HCT116 (cell line): Measurements from ENCODE around the gene MAGEF1.

Source experiments
- CEBPB ChIP-seq: IDR thresholded peaks from 2 replicates; pipeline ENCODE4 v1.6.1; 2012; ENCODE audit warnings: low read depth
- EZH2 ChIP-seq: fragments of 200-600 bp; sonication (generic); IDR thresholded peaks from 2 replicates; pipeline ENCODE4 v1.6.1; 2017; ENCODE audit warnings: antibody characterized with exemption, mixed run types
- RAD21 ChIP-seq: IDR thresholded peaks from 2 replicates; pipeline ENCODE4 v1.6.1; 2012; ENCODE audit warnings: low read depth, mild to moderate bottlenecking
- SIN3A ChIP-seq: IDR thresholded peaks from 2 replicates; pipeline ENCODE4 v1.6.1; 2012; ENCODE audit warnings: low read depth
- SRF ChIP-seq: IDR thresholded peaks from 2 replicates; pipeline ENCODE4 v1.6.1; 2012; ENCODE audit warnings: low read depth
- TCF7L2 ChIP-seq: IDR thresholded peaks from 2 replicates; pipeline ENCODE4 v1.7.0; 2011; ENCODE audit warnings: borderline replicate concordance, inconsistent platforms; ENCODE audit not compliant: insufficient read depth, insufficient read length; ENCODE audit errors: extremely low read depth
- TF ChIP-seq, protein P1 (sequence below), 3 experiments: fragments of 200-600 bp in 1 of 3; sonication (generic) in 1 of 3; IDR thresholded peaks in 2 of 3; conservative IDR thresholded peaks in 1 of 3; 2 replicates each; pipeline ENCODE4 v1.5.1; 2012 to 2017; ENCODE audit warnings: low read depth in 2 of 3, low read length in 2 of 3, antibody characterized with exemption in 1 of 3, borderline replicate concordance in 1 of 3, control low read depth in 1 of 3, mild to moderate bottlenecking in 1 of 3, mixed read lengths in 1 of 3, mixed run types in 1 of 3, moderate library complexity in 1 of 3; ENCODE audit not compliant: insufficient read depth in 1 of 3
- TF ChIP-seq, protein P2 (sequence below): IDR thresholded peaks from 2 replicates; pipeline ENCODE4 v1.6.1; 2012; ENCODE audit warnings: low read depth

DNA sequence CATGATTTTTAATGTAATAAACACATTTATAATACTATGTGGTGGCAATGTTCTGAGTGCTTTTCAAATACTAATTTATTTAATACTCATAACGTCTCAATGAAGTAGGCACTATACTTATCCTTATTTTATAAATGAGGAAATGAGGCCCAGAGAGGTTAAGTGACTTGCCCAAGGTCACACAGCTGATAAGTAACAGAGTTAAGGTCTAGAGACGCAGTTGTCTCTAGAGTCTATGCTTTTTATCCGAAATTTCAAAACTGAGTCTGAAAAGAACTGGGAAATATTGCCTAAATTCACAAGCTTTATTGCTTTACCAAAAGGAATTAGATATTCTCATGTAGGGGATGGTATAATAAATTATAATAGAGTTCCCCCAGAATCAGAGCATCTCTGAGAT lies 31.4 kb upstream of the MAGEF1 start:
- TF ChIP-seq CEBPB (no peak), SIN3A (no peak), SRF (no peak), RAD21 (no peak), TCF7L2 (no peak), EZH2 (no peak)
- TF ChIP-seq, protein P1, sequence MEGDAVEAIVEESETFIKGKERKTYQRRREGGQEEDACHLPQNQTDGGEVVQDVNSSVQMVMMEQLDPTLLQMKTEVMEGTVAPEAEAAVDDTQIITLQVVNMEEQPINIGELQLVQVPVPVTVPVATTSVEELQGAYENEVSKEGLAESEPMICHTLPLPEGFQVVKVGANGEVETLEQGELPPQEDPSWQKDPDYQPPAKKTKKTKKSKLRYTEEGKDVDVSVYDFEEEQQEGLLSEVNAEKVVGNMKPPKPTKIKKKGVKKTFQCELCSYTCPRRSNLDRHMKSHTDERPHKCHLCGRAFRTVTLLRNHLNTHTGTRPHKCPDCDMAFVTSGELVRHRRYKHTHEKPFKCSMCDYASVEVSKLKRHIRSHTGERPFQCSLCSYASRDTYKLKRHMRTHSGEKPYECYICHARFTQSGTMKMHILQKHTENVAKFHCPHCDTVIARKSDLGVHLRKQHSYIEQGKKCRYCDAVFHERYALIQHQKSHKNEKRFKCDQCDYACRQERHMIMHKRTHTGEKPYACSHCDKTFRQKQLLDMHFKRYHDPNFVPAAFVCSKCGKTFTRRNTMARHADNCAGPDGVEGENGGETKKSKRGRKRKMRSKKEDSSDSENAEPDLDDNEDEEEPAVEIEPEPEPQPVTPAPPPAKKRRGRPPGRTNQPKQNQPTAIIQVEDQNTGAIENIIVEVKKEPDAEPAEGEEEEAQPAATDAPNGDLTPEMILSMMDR (IDR thresholded peaks at IDR 0.05 in 2 of 3, conservative IDR thresholded peaks at IDR 0.05 in 1 of 3; ENCODE audit: borderline replicate concordance in 1 of 3, insufficient read depth in 1 of 3, low read depth in 2 of 3, low read length in 2 of 3) = no peak
- TF ChIP-seq, protein P2, sequence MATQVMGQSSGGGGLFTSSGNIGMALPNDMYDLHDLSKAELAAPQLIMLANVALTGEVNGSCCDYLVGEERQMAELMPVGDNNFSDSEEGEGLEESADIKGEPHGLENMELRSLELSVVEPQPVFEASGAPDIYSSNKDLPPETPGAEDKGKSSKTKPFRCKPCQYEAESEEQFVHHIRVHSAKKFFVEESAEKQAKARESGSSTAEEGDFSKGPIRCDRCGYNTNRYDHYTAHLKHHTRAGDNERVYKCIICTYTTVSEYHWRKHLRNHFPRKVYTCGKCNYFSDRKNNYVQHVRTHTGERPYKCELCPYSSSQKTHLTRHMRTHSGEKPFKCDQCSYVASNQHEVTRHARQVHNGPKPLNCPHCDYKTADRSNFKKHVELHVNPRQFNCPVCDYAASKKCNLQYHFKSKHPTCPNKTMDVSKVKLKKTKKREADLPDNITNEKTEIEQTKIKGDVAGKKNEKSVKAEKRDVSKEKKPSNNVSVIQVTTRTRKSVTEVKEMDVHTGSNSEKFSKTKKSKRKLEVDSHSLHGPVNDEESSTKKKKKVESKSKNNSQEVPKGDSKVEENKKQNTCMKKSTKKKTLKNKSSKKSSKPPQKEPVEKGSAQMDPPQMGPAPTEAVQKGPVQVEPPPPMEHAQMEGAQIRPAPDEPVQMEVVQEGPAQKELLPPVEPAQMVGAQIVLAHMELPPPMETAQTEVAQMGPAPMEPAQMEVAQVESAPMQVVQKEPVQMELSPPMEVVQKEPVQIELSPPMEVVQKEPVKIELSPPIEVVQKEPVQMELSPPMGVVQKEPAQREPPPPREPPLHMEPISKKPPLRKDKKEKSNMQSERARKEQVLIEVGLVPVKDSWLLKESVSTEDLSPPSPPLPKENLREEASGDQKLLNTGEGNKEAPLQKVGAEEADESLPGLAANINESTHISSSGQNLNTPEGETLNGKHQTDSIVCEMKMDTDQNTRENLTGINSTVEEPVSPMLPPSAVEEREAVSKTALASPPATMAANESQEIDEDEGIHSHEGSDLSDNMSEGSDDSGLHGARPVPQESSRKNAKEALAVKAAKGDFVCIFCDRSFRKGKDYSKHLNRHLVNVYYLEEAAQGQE = no peak
